Thoracic aorta (tissue), 2 donors: ENCODE data around the gene ADAD2. TPM values are rescaled to one million over a fixed set of nuclear protein-coding genes. Genes with fewer than 3 reads are reported as not detected.

Experiments used
- ATAC-seq: fragments of 150-250 bp; one replicate; pipeline ENCODE4 v1.8.0; 2017; ENCODE audit warnings: low read depth; ENCODE audit not compliant: insufficient number of reproducible peaks, low FRiP score
- DNase-seq: peaks from one replicate; pipeline ENCODE4 v3.0.0-alpha.2; 2020; ENCODE audit warnings: low spot score
- H3K27ac ChIP-seq, 2 donors: fragments of 200-600 bp; sonication (generic); 1 replicate in 1 of 2; 2 replicates in 1 of 2; pipeline ENCODE4 v1.5.1; 2016; ENCODE audit warnings: mild to moderate bottlenecking in 2 of 2, moderate library complexity in 2 of 2
- H3K27me3 ChIP-seq: fragments of 200-600 bp; sonication (generic); replicated peaks from 2 replicates; pipeline ENCODE4 v1.6.0; 2016; ENCODE audit warnings: mild to moderate bottlenecking; ENCODE audit not compliant: insufficient read depth
- H3K36me3 ChIP-seq: fragments of 200-600 bp; sonication (generic); one replicate; pipeline ENCODE4 v1.5.1; 2016
- H3K4me1 ChIP-seq, 2 donors: fragments of 200-600 bp; sonication (generic); 1 replicate in 1 of 2; 2 replicates in 1 of 2; pipeline versions ENCODE4 v1.5.1 to v1.6.0; 2016; ENCODE audit warnings: low read depth in 2 of 2, mild to moderate bottlenecking in 1 of 2; ENCODE audit not compliant: control insufficient read depth in 1 of 2
- H3K4me3 ChIP-seq: fragments of 200-600 bp; sonication (generic); 2 replicates; pipeline ENCODE4 v1.5.1; 2016; ENCODE audit warnings: mild to moderate bottlenecking
- H3K9me3 ChIP-seq: fragments of 200-600 bp; sonication (generic); 2 replicates; pipeline ENCODE4 v1.5.1; 2016
- CTCF ChIP-seq: fragments of 200-600 bp; sonication (generic); IDR thresholded peaks from one replicate; pipeline ENCODE4 v1.5.1; 2019; ENCODE audit warnings: antibody characterized with exemption
- total RNA-seq, 2 donors: library from RNA; depleted of rRNA; stranded (reverse); fragments of >200 nt; gene quantifications; one replicate each; pipeline versions ENCODE4 v1.1.0 to v1.2.3, GENCODE V29; 2016

Gene ADAD2
- total RNA-seq, 2 donors from 2014 or later: not detected

- ATAC-seq: no peak
- Histone ChIP-seq H3K4me1 (peaks cover 12 to 18% of the 10 kb centered on the region in 2 donors), H3K36me3 (no peaks in the 10 kb centered on the region), H3K27ac (peak overlapping the region in 1 of 2 donors; percentile 57), H3K4me3 (no peak overlapping the region), H3K27me3 (no peaks in the 10 kb centered on the region), H3K9me3 (no peaks in the 10 kb centered on the region)
- TF ChIP-seq CTCF: no peak
- DNase-seq: no peak
Measured at GRCh38 chr16:84229471-84229870, 38.5 kb downstream of the ADAD2 start.

GRCh38 chr16:84232060-84232459 is 41.1 kb downstream of the ADAD2 start:
- no peak overlapping the region for H3K4me3 ChIP-seq
- H3K9me3 ChIP-seq: no peaks in the 10 kb centered on the region
- H3K27ac ChIP-seq: no peak overlapping the region
- peaks cover 12 to 18% of the 10 kb centered on the region in 2 donors for H3K4me1 ChIP-seq
- no peaks in the 10 kb centered on the region for H3K36me3 ChIP-seq
- no peak for TF ChIP-seq CTCF
- no peak for ATAC-seq
- H3K27me3 ChIP-seq: no peaks in the 10 kb centered on the region
- no peak for DNase-seq

- Histone ChIP-seq H3K36me3 (no peaks in the 10 kb centered on the region), H3K4me3 (no peak overlapping the region), H3K27me3 (no peaks in the 10 kb centered on the region), H3K9me3 (no peaks in the 10 kb centered on the region), H3K27ac (no peak overlapping the region), H3K4me1 (peaks cover 6 to 10% of the 10 kb centered on the region in 2 donors)
- no peak for TF ChIP-seq CTCF
- DNase-seq (no peak), ATAC-seq (no peak)
Measured at GRCh38 chr16:84232969-84233368, 42.0 kb downstream of the ADAD2 start.

GRCh38 chr16:84233748-84234147 is 42.8 kb downstream of the ADAD2 start:
- H3K4me3 ChIP-seq: no peak overlapping the region
- no peaks in the 10 kb centered on the region for H3K36me3 ChIP-seq
- TF ChIP-seq CTCF: no peak
- H3K27me3 ChIP-seq: no peaks in the 10 kb centered on the region
- H3K27ac ChIP-seq: no peak overlapping the region
- peaks cover under 1 to 3% of the 10 kb centered on the region in 2 donors for H3K4me1 ChIP-seq
- no peak for DNase-seq
- ATAC-seq: no peak
- no peaks in the 10 kb centered on the region for H3K9me3 ChIP-seq

- no peak overlapping the region for H3K4me3 ChIP-seq
- TF ChIP-seq CTCF: no peak
- ATAC-seq (no peak), DNase-seq (no peak)
- no peak overlapping the region for H3K27ac ChIP-seq
- no peaks in the 10 kb centered on the region for H3K9me3 ChIP-seq
- H3K4me1 ChIP-seq: no peaks in the 10 kb centered on the region
- H3K36me3 ChIP-seq: no peaks in the 10 kb centered on the region
- no peaks in the 10 kb centered on the region for H3K27me3 ChIP-seq
Measured at GRCh38 chr16:84234321-84235241, 43.6 kb downstream of the ADAD2 start.
